Parathyroid adenoma (tissue), 2 donors: ENCODE results near the gene ARL4C.

Experiments used
- H2AFZ ChIP-seq: fragments of 300-600 bp; sonication (generic); one replicate; pipeline ENCODE4 v1.7.0; 2017; ENCODE audit warnings: antibody characterized with exemption, mild to moderate bottlenecking
- H3K27ac ChIP-seq: fragments of 300-600 bp; sonication (generic); one replicate; pipeline ENCODE4 v1.7.0; 2017
- H3K27me3 ChIP-seq: fragments of 300-600 bp; sonication (generic); one replicate; pipeline ENCODE4 v1.7.0; 2017; ENCODE audit warnings: low read length; ENCODE audit not compliant: control insufficient read depth, insufficient read depth
- H3K36me3 ChIP-seq: fragments of 300-600 bp; sonication (generic); one replicate; pipeline ENCODE4 v1.7.0; 2017; ENCODE audit warnings: low read length; ENCODE audit not compliant: control insufficient read depth, insufficient read depth
- H3K4me1 ChIP-seq: fragments of 300-600 bp; sonication (generic); one replicate; pipeline ENCODE4 v1.7.0; 2017; ENCODE audit warnings: control low read depth
- H3K4me2 ChIP-seq: fragments of 300-600 bp; sonication (generic); one replicate; pipeline ENCODE4 v1.7.0; 2017; ENCODE audit warnings: low read length
- H3K4me3 ChIP-seq: fragments of 300-600 bp; sonication (generic); one replicate; pipeline ENCODE4 v1.7.0; 2017; ENCODE audit warnings: low read depth, low read length
- H3K79me2 ChIP-seq: fragments of 300-600 bp; sonication (generic); one replicate; pipeline ENCODE4 v1.7.0; 2017; ENCODE audit warnings: control low read depth
- H3K9ac ChIP-seq: fragments of 300-600 bp; sonication (generic); one replicate; pipeline ENCODE4 v1.7.0; 2017; ENCODE audit warnings: mild to moderate bottlenecking
- H3K9me3 ChIP-seq: fragments of 300-600 bp; sonication (generic); one replicate; pipeline ENCODE4 v1.7.0; 2017; ENCODE audit warnings: low read length; ENCODE audit not compliant: control insufficient read depth
- TF ChIP-seq, protein P1 (sequence below): fragments of 300-600 bp; sonication (generic); IDR thresholded peaks from one replicate; pipeline ENCODE4 v1.7.0; 2017; ENCODE audit warnings: antibody characterized with exemption, mild to moderate bottlenecking
- donor health status: primary hyperparathyroidism.

The ARL4C gene

DNA sequence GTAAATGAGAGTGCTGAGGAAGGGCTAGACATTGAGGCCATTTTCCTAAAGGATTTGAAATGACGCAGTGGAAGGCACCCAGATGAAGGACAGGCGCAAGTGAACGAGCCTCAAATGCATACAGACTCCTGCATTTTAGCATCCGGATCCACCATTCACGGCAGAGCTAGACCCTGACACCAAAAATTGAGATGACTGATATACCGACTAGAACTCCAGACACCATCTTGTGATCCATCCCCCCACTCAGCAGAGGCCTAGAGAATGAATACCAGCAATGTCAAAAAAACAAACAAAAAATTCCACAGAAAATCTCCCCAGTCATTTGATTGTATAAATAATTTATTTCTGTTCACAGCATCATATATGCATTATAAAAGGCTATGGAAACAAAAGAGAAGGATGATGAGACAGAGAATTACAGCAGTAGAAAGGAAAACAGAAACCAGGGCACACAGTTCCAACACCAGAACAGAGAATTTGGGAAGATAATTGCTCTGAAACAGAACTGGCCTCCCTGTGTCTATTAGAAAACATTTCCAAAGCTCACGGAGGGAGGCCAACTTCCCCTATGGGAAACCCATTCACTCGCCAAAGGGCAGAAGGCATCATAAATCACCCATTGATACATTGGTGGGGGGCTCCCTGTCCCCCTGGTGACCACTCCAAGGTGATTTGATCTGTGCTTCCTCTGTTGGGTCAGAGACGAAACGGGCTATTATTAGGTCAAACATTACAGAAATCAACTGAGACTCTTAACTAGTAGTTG lies 4.0 kb downstream of the ARL4C start:
- Histone ChIP-seq H3K27me3 (no peaks in the 10 kb centered on the region), H3K79me2 (no peaks in the 10 kb centered on the region), H3K4me1 (no peaks in the 10 kb centered on the region), H3K4me2 (no peak overlapping the region), H2AFZ (no peak overlapping the region), H3K27ac (no peak overlapping the region), H3K9me3 (no peaks in the 10 kb centered on the region), H3K36me3 (no peaks in the 10 kb centered on the region), H3K4me3 (no peak overlapping the region), H3K9ac (no peak overlapping the region)
- TF ChIP-seq, protein P1, sequence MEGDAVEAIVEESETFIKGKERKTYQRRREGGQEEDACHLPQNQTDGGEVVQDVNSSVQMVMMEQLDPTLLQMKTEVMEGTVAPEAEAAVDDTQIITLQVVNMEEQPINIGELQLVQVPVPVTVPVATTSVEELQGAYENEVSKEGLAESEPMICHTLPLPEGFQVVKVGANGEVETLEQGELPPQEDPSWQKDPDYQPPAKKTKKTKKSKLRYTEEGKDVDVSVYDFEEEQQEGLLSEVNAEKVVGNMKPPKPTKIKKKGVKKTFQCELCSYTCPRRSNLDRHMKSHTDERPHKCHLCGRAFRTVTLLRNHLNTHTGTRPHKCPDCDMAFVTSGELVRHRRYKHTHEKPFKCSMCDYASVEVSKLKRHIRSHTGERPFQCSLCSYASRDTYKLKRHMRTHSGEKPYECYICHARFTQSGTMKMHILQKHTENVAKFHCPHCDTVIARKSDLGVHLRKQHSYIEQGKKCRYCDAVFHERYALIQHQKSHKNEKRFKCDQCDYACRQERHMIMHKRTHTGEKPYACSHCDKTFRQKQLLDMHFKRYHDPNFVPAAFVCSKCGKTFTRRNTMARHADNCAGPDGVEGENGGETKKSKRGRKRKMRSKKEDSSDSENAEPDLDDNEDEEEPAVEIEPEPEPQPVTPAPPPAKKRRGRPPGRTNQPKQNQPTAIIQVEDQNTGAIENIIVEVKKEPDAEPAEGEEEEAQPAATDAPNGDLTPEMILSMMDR, result no peak

DNA sequence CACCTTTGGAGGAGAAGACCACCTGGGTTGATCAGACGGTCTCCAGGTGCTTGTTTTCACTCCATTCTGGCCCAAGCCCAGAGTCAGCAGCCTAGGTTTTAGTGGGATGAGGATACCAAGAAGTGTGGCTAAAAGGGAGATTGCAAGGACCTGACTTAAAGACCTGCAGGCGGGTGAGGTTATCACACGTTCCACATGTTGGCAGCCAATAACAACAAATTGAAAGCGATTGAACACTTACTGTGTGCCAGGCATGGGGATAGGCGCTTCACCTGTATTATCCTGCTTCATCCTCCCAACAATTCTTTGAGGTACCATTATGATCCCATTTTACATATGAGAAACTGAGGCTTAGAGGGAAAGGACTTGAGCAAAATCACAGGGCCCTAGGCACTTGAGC lies 5.0 kb downstream of the ARL4C start:
- Histone ChIP-seq H3K27me3 (no peaks in the 10 kb centered on the region), H3K4me2 (no peak overlapping the region), H3K9ac (no peak overlapping the region), H3K4me3 (no peak overlapping the region), H3K36me3 (no peaks in the 10 kb centered on the region), H3K4me1 (no peaks in the 10 kb centered on the region), H3K9me3 (peaks cover 1% of the 10 kb centered on the region), H3K79me2 (no peaks in the 10 kb centered on the region), H3K27ac (no peak overlapping the region), H2AFZ (no peak overlapping the region)
- TF ChIP-seq, protein P1, result no peak

DNA sequence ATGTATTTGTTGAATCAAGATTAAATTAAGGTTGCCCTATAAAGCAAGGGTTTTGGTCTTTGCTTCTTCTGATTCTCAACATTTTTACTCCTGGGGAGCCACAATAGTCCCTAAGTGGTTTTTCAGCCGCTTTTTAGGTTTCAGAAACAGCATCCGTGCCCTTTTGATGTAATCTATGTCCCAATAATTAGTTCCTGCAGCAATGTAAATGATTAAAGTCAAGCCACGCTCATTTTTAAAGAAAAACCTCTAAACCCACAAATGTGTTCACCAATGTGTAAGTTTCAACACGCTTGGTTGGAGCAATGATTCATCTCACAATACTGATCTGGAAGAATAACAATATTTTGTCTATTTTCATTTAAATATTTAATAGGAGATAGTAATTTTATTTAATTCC lies 5.6 kb downstream of the ARL4C start:
- peaks cover 2% of the 10 kb centered on the region for H3K9me3 ChIP-seq
- H3K4me1 ChIP-seq, result no peaks in the 10 kb centered on the region
- H3K79me2 ChIP-seq, result no peaks in the 10 kb centered on the region
- H3K27me3 ChIP-seq, result no peaks in the 10 kb centered on the region
- H3K36me3 ChIP-seq, result no peaks in the 10 kb centered on the region
- H2AFZ ChIP-seq, result no peak overlapping the region
- no peak overlapping the region for H3K4me2 ChIP-seq
- TF ChIP-seq, protein P1, result no peak
- H3K9ac ChIP-seq, result no peak overlapping the region
- no peak overlapping the region for H3K4me3 ChIP-seq
- H3K27ac ChIP-seq, result no peak overlapping the region

DNA sequence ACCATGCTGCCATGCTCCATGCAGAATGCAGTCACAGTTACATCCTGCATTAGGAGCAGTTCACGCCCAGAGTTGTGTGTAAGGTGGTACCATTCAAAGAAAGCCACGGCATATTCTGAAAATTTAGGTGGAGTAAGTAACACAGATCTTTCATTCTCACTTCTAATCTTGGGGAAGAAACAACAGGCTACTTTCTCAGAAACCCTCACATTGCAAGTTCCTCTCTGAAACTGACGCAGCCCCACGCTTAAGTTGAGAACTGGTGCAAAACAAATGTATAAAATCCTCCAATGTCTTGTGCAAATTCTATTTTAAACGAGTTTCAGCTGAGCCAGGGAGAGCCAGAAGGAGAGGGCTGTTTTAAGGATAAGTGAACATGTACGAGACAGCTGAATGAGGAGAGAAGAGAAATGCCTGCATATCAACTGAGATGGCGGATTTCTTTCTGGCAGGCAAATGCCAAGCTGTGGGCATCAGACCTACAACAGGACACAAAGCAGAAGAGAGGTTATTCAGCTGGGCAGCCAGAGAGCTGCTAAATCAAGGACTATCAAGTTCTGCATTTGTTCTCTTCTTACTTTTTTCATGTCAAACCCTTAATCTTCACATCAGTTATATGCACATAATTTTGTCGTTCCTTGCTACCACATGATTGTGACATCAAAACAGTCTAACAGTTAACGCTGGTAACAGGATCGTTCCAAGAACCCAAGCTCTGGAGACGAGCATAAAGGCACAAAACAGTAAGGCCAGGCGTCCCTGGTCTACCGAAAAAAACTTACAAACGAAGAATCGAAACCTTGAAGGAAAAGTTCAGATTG lies 6.4 kb downstream of the ARL4C start:
- Histone ChIP-seq H2AFZ (no peak overlapping the region), H3K9ac (no peak overlapping the region), H3K79me2 (no peaks in the 10 kb centered on the region), H3K9me3 (peaks cover 2% of the 10 kb centered on the region), H3K4me1 (no peaks in the 10 kb centered on the region), H3K4me3 (no peak overlapping the region), H3K27ac (no peak overlapping the region), H3K27me3 (no peaks in the 10 kb centered on the region), H3K36me3 (no peaks in the 10 kb centered on the region), H3K4me2 (no peak overlapping the region)
- TF ChIP-seq, protein P1, result no peak
